A673 (cell line): ENCODE measurements around the gene HOXA3. TPM values are rescaled to one million over a fixed set of nuclear protein-coding genes. Genes with fewer than 3 reads are reported as not detected.
A peak's percentile ranks its signal among the peaks of the same experiment; 100 is the strongest.

Source experiments
- BruUV-seq: library from RNA; stranded (reverse); fragments of 400-500 nt; replicated peaks from 2 replicates; lab custom pipeline; 2021; lab: Mats Ljungman, UMichigan
- CTCF ChIA-PET: fragments of 300-600 bp; sonication (Branson Sonifier 250); formaldehyde crosslinking; loops from one replicate; lab custom pipeline; 2022; ENCODE audit warnings: antibody characterized with exemption; lab: Charles Lee
- POLR2A ChIA-PET: fragments of 300-600 bp; sonication (Branson Sonifier 250); formaldehyde crosslinking; loops from one replicate; lab custom pipeline; 2022; ENCODE audit warnings: antibody characterized with exemption; ENCODE audit not compliant: low non-redundant PET; lab: Charles Lee
- DNase-seq: peaks from one replicate; pipeline ENCODE4 v3.0.0-alpha.2; 2015; ENCODE audit warnings: low spot score
- H3K27ac ChIP-seq: fragments of 200-600 bp; sonication (generic); 2 replicates; pipeline ENCODE4 v1.5.1; 2016; ENCODE audit warnings: mixed run types, low read depth, mild to moderate bottlenecking, mixed read lengths, antibody characterized with exemption, low read length; ENCODE audit not compliant: poor library complexity, severe bottlenecking
- H3K27me3 ChIP-seq: fragments of 200-600 bp; sonication (generic); replicated peaks from 2 replicates; pipeline ENCODE4 v1.6.1; 2017; ENCODE audit warnings: mixed run types, low read depth, mild to moderate bottlenecking, mixed read lengths, antibody characterized with exemption, low read length; ENCODE audit not compliant: insufficient read depth, poor library complexity
- H3K36me3 ChIP-seq: fragments of 200-600 bp; sonication (generic); 2 replicates; pipeline ENCODE4 v1.6.1; 2016; ENCODE audit warnings: mixed run types, mild to moderate bottlenecking, mixed read lengths, antibody characterized with exemption, low read length; ENCODE audit not compliant: insufficient read depth, poor library complexity, severe bottlenecking
- H3K4me1 ChIP-seq: fragments of 200-600 bp; sonication (generic); 2 replicates; pipeline ENCODE4 v1.6.1; 2017; ENCODE audit warnings: mixed run types, mild to moderate bottlenecking, mixed read lengths, antibody characterized with exemption, low read length; ENCODE audit not compliant: insufficient read depth, poor library complexity, severe bottlenecking
- H3K4me3 ChIP-seq: fragments of 200-600 bp; sonication (generic); 2 replicates; pipeline ENCODE4 v1.5.1; 2016; ENCODE audit warnings: low read depth, mixed run types, mild to moderate bottlenecking, mixed read lengths, low read length; ENCODE audit not compliant: poor library complexity, severe bottlenecking
- H3K9me3 ChIP-seq: fragments of 200-600 bp; sonication (generic); 2 replicates; pipeline ENCODE4 v1.6.1; 2016; ENCODE audit warnings: mixed run types, low read depth, mild to moderate bottlenecking, mixed read lengths, antibody characterized with exemption, low read length; ENCODE audit not compliant: poor library complexity, severe bottlenecking
- EZH2 ChIP-seq: fragments of 200-600 bp; sonication (generic); IDR thresholded peaks from 2 replicates; pipeline ENCODE4 v1.6.1; 2017; ENCODE audit warnings: borderline replicate concordance, low read depth, mild to moderate bottlenecking, mixed read lengths, antibody characterized with exemption, low read length; ENCODE audit not compliant: poor library complexity, severe bottlenecking
- intact Hi-C: fragments of 100-400 bp; cut with micrococcal nuclease; formaldehyde crosslinking; loops from one replicate; pipeline ENCODE4 v1.10.0; 2022; ENCODE audit not compliant: unreplicated experiment
- total RNA-seq: library from RNA; stranded (reverse); gene quantifications from 2 replicates; pipeline ENCODE4 v1.2.3, GENCODE V29; 2021
- TF ChIP-seq, protein P1 (sequence below): fragments of 300-800, 200-600 bp; sonication (generic); conservative IDR thresholded peaks from 2 replicates; pipeline ENCODE4 v1.5.1; 2017; ENCODE audit warnings: low read depth, mild to moderate bottlenecking, antibody characterized with exemption, low read length, moderate library complexity, mixed read lengths

The HOXA3 gene
- total RNA-seq, 1 experiment from 2014 or later: not detected

DNA sequence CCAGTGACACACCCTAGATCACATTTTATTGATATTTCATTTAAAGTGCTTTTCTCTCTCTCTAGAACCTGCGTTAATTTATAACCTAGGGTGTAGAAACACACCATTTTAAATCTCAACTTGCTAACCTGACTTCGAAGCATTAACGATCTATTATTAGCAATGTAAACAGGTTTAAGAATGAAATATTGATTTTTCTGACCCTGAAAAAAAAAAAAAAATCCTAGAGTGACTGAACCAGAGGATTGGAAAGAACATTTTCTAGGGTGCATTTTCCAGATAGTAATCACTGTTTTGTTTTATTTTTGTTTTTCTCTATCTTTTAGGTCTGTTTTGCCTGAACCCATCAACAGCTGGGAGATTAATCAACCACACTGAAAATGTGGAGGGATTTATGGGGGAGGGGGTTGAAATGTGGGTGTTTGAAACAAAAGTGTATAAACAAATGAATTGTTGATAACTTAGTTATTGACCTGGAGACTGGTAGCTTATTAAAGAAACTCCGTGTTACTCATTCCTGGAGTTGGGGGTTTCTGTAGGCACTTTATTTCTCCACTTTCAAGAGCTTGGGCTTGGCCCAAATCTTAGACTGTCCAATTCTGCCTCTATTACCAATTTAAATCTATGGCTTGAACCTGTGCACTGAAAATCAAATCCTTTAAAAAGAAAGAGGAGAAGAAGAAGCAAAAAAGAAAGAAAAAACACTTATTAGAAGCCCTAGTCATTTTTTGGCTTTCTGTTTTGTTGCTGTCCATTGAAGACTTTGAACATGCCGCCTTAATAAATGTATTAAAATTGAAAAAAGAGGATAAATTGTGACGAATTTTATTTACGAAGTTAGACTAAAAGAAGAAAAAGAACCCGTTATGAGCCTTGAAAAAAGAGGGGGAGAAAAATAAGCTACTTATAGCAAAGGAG lies 52.7 kb downstream of the HOXA3 start:
- H3K27ac ChIP-seq: no peak overlapping the region
- H3K27me3 ChIP-seq: peaks cover 100% of the 10 kb centered on the region
- intact Hi-C loops: no loop called here
- H3K36me3 ChIP-seq: no peaks in the 10 kb centered on the region
- H3K9me3 ChIP-seq: no peaks in the 10 kb centered on the region
- no peak for TF ChIP-seq EZH2
- TF ChIP-seq, protein P1, sequence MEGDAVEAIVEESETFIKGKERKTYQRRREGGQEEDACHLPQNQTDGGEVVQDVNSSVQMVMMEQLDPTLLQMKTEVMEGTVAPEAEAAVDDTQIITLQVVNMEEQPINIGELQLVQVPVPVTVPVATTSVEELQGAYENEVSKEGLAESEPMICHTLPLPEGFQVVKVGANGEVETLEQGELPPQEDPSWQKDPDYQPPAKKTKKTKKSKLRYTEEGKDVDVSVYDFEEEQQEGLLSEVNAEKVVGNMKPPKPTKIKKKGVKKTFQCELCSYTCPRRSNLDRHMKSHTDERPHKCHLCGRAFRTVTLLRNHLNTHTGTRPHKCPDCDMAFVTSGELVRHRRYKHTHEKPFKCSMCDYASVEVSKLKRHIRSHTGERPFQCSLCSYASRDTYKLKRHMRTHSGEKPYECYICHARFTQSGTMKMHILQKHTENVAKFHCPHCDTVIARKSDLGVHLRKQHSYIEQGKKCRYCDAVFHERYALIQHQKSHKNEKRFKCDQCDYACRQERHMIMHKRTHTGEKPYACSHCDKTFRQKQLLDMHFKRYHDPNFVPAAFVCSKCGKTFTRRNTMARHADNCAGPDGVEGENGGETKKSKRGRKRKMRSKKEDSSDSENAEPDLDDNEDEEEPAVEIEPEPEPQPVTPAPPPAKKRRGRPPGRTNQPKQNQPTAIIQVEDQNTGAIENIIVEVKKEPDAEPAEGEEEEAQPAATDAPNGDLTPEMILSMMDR: no peak
- no TSS peak for BruUV-seq
- H3K4me1 ChIP-seq: peaks cover 10% of the 10 kb centered on the region
- ChIA-PET CTCF (no interaction called here), POLR2A (no interaction called here)
- no peak overlapping the region for H3K4me3 ChIP-seq
- DNase-seq: no peak

DNA sequence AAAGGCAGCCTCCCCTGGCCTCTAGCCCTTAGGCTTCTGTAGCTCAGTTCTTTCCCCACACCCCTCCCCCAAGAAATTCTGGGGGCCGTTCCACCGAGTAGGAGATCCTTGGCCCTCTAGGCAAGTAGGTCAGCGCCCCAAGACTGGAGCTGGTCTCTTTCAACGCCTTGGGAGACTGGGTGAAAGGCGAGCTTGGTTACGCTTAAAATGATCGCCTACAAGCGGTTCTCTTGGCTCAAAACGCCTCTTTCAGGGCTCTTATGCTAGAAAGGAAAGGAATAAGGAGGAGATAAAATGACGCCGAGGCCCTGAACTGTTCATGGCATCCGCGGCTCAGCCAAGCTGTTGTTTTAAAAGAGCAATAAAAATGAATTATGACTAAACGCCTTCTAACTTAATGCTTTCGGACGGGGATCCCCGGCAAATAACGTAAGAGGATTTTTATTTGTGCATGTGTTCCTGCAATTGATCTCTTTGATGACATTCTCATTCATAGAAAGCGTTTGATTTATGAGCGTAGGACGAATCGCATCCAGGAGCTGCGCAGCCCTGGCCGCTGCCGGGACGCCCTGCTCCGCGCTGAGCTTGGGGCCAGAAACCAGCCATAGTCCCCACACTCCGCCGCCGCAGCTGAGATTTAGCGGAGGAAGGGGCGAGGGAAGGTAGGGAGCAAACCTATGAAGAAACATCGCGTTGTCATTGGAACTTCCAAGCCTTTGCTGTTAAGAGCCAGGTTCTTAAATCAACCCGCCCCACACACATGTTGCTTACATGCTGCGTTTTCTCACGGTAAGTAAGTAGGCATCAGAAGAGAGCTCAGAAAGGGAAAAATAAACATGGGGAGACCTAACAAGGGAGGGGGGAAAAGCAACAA lies 53.6 kb downstream of the HOXA3 start:
- intact Hi-C loops: no loop called here
- POLR2A ChIA-PET: no interaction called here
- Histone ChIP-seq H3K27me3 (peaks cover 100% of the 10 kb centered on the region), H3K9me3 (no peaks in the 10 kb centered on the region), H3K4me3 (no peak overlapping the region), H3K4me1 (peaks cover 10% of the 10 kb centered on the region), H3K36me3 (no peaks in the 10 kb centered on the region), H3K27ac (no peak overlapping the region)
- BruUV-seq: no TSS peak
- CTCF ChIA-PET: no interaction called here
- TF ChIP-seq, protein P1: no peak
- peak; percentile 99 for TF ChIP-seq EZH2
- no peak for DNase-seq

DNA sequence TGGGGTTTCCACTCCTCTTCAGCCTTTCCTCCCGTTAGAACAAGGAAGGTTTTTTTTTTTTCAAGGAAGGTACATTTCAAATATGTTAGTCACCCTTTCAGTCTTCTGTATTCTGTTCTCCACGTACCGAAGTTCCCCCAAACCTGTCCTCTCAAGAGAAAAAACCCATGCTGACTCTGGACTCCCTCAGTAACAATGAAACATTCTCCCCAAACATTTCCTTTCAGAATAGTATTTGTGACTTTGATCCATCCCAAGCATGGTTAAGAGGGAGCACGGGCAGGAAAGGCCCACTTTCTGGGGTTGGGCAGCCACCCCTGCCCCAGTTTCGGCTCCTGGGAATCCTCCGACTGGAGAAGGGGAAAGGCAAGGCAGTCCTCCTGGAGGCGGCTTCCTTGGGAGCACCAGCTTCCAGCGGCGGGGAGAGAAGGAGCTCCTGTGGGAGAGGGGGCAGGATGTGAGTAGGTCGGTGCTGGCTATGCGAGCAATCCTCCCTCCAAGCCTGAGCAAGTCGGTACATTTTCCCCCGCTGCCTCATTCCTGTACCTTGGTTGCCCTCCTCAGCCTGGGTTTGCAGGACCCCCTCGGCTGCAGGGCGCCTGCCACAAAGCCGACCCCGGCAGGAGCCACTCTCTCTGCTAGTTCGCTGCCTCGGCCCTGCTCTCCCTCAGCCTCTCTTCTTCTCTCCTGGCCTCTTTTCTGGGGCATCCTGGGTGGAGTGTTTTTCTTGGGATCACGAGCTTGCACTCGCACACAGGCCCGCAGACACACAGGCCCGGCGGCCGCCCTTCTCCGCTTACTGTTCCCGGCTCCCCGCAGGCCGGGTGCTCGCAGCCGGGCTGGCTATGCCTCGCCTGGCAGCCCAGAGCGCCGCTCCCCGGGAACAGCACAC lies 54.5 kb downstream of the HOXA3 start:
- ChIA-PET CTCF (no interaction called here), POLR2A (no interaction called here)
- no peaks in the 10 kb centered on the region for H3K9me3 ChIP-seq
- TF ChIP-seq, protein P1: no peak
- peak; percentile 64 for TF ChIP-seq EZH2
- no peaks in the 10 kb centered on the region for H3K36me3 ChIP-seq
- H3K27me3 ChIP-seq: peaks cover 100% of the 10 kb centered on the region
- H3K4me3 ChIP-seq: no peak overlapping the region
- no peak overlapping the region for H3K27ac ChIP-seq
- BruUV-seq: no TSS peak
- intact Hi-C loops: no loop called here
- H3K4me1 ChIP-seq: peaks cover 10% of the 10 kb centered on the region
- no peak for DNase-seq
